ENCODE results near the gene GABRR3.

GABRR3 gene

GRCh38 chr3:97988784-97989568 is 46.1 kb downstream of the GABRR3 start:
- no peak for DNase-seq (ENCODE audit: low spot score)

DNA sequence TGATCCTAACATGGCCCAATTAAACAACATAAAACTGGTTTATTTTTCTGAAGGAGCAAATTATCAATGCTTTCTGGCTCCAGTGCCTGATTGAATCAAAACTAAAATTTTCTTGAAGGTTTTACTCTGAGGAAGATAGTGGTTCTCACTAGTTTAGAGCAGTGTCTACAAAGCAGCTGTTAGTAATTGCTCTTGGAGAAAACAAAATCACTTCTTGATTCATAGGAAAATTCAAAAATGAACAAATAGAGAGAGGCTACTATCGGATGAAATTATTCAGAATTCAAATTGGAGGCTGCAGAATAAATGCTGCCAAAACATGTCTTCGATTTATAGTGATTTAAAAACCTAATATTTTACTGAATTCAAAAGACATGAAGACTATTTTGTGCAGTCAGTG is 47.8 kb downstream of the GABRR3 start:
- no peak for DNase-seq (ENCODE audit: low spot score)

DNA sequence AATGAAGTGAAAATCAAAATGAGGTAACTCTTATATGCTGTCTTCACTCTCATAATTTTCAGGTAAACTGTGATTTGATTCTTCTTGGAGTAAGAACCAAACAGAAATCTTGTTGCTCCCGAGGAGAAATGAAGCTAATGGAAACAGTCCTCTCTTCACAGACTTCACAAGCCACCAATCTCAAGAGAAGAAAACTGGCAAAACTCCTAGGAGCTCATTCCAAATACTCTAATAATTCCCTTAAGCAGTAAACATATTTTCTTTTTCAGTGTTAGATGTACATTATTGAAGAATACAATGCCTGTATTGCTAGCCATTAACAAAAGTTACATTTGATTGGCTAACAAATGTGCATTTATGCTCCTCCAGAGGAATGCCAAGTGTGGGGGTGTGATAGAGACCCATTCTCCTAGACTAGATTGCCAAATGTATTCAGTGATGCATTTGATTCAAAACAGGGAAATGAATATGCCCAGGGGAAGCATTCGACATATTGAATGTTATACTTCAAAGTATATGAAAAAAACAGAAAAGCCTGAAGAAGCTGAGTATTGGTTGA is 51.1 kb downstream of the GABRR3 start:
- DNase-seq (ENCODE audit: low spot score) = no peak

GRCh38 chr3:97981886-97982285 is 53.2 kb downstream of the GABRR3 start:
- no peak for DNase-seq (ENCODE audit: low spot score)

DNA sequence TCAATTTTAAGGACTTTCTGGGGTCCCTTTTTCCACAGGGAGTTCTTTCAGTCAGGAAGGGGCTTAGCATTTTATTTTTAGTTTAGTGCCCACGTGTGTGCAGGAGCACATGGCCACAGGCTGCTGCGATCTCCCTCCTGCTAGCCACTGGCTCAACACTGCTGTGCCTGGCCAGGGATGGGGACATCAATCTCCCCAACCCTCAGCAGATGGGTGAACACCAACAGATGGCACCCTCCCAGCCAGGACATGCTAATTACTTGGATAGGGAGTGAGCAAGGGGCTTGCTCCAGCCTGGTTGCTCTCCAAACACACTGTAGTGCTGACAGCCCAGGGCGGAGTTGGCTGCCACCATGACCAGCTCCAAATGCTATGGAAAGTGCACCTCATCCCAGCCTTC is 55.5 kb downstream of the GABRR3 start:
- DNase-seq (ENCODE audit: low spot score) = no peak

DNA sequence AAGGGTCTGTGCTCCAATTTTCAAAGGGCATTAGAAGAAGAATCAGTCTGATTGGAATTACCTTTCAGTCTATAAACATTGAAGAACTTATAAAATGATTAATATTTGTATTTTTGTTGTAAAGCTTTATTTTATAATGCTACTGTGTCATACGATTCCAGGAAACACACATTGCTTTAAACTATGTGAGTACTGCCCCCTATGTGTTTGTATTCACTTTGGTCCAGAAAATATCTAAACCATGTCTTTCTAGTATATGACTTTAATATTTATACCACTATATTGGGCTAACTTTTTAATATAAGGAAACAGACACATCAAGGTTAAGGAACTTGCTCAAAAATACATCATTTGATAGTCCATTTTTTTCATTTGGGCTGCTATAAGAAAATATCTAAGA is 59.6 kb downstream of the GABRR3 start:
- no peak for DNase-seq (ENCODE audit: low spot score)

DNA sequence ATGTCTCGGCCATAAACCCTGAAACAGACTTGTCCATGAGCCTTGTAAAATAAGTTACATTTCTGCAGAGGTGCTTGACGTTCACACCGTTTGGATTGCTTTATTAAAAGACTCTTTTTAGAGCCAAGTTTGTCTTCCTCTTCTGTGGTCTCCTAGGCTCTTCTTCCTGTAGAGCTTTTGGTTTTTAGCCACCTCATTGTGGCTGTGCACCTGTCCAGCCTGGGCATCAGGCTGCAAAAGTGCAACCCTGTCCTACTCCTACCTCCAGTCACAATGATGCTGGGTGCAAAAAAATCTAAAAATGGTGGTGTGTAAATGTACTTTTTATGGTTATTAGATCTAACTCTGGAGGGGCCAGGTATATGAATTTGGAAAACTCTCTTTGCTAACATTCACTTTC is 60.1 kb downstream of the GABRR3 start:
- DNase-seq (ENCODE audit: low spot score) = no peak

GRCh38 chr3:97972976-97973375 is 62.1 kb downstream of the GABRR3 start:
- no peak for DNase-seq (ENCODE audit: low spot score)

GRCh38 chr3:97971679-97972567 is 63.2 kb downstream of the GABRR3 start, which contains the start of gene RIOX2:
Gene RIOX2 (minus strand): TSS chr3:97972431. CDS start chr3:97967593, 4,838 bp downstream.
- DNase-seq (ENCODE audit: low spot score) = peak; percentile 84

DNA sequence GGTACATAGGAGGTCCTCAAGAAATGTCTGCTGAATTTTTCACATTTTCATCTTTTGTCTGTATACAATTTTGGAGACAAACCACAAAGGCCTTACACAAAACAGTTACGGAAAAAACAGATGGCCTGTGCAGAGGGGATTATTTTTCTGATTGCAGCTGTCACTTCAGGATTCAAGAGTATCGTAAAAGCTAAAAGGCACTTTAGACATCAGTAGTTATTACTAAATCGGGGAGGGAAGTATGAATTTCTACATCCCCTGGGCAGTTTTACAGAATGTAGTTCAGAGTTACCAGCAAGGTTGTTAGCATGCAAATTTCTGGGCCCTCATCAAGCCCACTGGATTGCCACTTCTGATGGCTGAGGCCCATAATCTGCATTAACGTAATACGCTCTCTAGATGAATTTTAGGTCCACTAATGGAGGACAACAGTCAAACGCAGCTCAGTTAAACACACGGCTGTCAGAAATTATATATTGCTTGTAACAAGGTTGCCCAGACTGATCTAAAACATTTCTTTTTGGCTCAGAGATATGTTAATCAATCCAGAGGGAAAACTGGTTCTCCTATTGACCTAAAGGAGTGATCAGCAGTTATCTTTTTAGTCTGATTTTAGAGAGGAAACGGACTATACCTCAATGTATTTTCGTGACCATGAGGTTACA is 64.0 kb downstream of the GABRR3 start:
- DNase-seq (ENCODE audit: low spot score) = no peak

DNA sequence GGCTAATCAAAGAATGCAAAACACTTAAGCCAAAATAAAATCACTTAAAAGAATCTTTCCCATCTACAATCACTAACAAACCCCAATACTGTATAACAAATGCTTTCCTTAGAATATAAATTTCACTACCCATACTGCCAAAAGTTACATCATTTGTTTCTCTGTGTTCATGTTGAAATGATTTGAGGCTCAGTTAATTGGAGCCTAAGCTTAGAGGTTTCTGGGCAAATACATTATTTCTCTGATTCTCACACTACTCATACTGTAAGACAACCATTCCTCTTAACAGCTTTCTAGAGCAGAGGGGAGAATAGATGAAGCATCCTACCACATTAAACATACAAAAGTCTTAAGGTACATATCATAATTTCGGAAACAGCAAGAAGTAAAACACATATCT is 65.0 kb downstream of the GABRR3 start:
- no peak for DNase-seq (ENCODE audit: low spot score)

DNA sequence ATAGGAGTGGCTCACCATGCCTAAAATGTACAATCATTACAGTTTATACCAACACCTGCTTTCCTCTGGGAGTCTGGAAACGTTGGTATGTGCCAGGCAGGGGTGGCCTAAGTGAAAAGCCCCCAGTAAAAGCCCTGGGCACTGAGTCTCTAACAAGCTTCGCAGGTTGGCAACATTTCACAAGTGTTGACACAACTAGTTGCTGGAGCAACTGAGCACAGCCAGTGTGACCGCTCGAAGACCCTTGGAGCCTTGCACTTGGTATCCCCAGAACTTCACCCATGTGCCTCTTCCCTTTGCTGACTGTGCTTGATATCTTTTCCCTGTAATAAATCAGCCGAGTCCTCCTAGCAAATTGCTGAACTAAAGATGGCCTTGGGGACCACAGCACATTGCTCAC is 65.6 kb downstream of the GABRR3 start:
- DNase-seq (ENCODE audit: low spot score) = no peak

DNA sequence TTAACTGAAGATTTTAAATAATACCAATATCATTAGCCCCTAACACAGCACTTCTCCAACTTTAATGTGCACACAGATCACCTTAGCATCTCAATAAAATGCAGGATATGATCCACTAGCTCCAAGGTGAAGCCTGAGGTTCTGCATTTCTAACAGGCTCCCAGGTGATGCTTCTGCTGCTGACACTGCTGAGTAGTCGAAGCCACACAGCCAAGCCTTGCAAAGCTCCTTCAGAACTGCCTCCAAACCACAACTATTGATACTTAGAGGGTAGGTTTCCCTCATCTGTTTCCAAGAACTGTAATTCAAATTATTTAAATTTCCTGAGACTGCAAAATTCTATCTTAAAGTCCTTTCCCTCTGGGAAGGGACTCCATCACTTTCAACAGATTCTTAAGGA is 66.7 kb downstream of the GABRR3 start:
- no peak for DNase-seq (ENCODE audit: low spot score)

DNA sequence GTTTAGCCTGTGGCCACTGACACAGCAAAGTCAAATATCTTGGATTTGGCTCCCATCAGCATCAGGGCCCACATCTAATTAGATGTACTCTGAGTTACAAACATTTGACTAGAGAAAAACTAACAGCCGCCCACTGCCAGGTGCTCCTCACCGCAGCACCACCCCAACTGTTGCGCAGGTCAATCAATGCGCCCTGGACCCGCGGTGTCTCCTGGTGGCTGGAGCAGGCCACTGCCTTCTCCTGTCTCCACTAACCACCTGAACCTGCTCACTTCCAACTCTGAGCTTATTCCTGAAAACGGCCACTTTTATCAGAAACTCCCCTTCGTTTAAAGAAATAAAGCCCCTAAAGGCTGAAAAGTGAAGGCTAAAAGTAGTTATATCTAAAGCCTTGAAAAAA is 67.1 kb downstream of the GABRR3 start:
- no peak for DNase-seq (ENCODE audit: low spot score)

- DNase-seq (ENCODE audit: low spot score) = no peak
Measured at GRCh38 chr3:97960993-97961766, 73.9 kb downstream of the GABRR3 start.

GRCh38 chr3:97960551-97960950 is 74.6 kb downstream of the GABRR3 start:
- no peak for DNase-seq (ENCODE audit: low spot score)

DNA sequence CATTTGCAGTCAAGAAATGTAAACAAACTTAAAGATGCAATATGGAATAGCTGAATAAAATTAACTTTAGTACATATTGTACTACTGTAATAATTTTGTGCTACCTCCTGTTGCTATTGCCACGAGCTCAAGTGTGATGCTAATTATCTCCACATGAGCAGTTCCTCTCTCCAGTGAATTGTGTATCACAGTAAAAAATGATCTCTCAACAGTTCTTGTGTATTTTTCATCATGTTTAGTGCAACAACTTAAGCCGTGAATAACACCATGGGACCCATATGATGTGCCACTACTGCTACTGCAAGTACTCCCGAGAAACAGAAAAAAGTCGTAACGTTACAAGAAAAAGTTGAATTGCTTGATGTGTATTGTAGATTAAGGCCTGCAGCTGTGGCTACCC is 75.2 kb downstream of the GABRR3 start:
- no peak for DNase-seq (ENCODE audit: low spot score)

DNA sequence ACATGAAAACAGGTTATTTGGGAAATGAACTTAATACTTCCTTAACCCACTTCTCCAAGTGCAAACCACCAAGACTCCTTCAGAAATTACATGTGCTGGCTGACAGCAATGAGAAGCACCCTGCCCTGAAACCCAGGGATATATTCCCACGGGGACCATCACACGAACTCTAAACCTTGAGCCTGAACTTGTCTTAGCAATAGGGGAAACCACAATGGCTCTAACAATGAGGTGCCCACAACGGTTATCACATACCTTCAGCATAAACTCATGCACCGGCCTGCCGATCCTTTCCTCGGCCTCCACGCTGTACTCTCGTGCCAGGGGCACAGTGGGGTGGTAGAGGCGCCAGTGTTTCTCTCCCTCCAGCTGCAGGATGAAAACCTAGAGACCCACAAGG is 76.3 kb downstream of the GABRR3 start:
- no peak for DNase-seq (ENCODE audit: low spot score)

- peak; percentile 9 for DNase-seq (ENCODE audit: low spot score)
Measured at GRCh38 chr3:97958396-97958795, 76.7 kb downstream of the GABRR3 start.

GRCh38 chr3:97957617-97958311 is 77.4 kb downstream of the GABRR3 start:
- DNase-seq (ENCODE audit: low spot score) = no peak

DNA sequence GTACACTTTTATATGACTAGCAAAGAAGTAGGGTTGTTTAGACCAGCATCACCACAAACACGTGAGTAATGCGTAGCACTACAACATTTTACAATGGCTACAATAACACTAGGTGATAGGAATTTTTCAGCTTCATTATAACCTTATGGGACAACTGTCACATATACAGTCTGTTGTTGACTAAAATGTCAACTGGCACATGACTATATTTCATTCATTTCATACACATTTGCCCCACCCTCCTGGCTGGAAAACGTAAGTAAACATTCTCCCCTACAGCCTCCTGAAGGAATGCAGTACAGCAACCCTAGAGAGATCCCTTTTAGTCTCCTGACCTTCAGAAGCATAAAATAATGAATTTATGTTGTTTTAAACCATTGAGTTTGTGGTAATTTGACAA is 79.1 kb downstream of the GABRR3 start:
- DNase-seq (ENCODE audit: low spot score) = no peak

Data from AG08395 (cell line).